NT2/D1 (cell line): ENCODE measurements around the gene DPF1.

ENCODE experiments used
- SUZ12 ChIP-seq: IDR thresholded peaks from 2 replicates; pipeline ENCODE4 v1.6.1; 2011; ENCODE audit not compliant: insufficient read length, insufficient read depth; ENCODE audit errors: extremely low read depth
- YY1 ChIP-seq: IDR thresholded peaks from 2 replicates; pipeline ENCODE4 v1.6.1; 2011; ENCODE audit not compliant: insufficient read length, insufficient read depth
- ZNF274 ChIP-seq: IDR thresholded peaks from 2 replicates; pipeline ENCODE4 v1.6.1; 2011; ENCODE audit warnings: mild to moderate bottlenecking, low read depth, low read length

GRCh38 chr19:38248421-38248820, 24.4 kb upstream of the DPF1 start:
- no peak for TF ChIP-seq ZNF274
- no peak for TF ChIP-seq YY1
- no peak for TF ChIP-seq SUZ12
